ENCODE data around the gene MET.

MET gene

GRCh38 chr7:116665332-116665996 is 6.5 kb upstream of the MET start:
- DNase-seq (ENCODE audit: low spot score), result no peak

- DNase-seq (ENCODE audit: low spot score), result no peak
Observed at GRCh38 chr7:116669769-116670168, 2.2 kb upstream of the MET start.

- no peak for DNase-seq (ENCODE audit: low spot score)
Observed at GRCh38 chr7:116670409-116671015, 1.5 kb upstream of the MET start.

GRCh38 chr7:116671111-116671510 is 885 bp upstream of the MET start:
- no peak for DNase-seq (ENCODE audit: low spot score)

- no peak for DNase-seq (ENCODE audit: low spot score)
Observed at GRCh38 chr7:116672596-116673456, 830 bp downstream of the MET start.

- no peak for DNase-seq (ENCODE audit: low spot score)
Observed at GRCh38 chr7:116673457-116673865, 1.5 kb downstream of the MET start.

- DNase-seq (ENCODE audit: low spot score), result no peak
Observed at GRCh38 chr7:116674508-116675173, 2.6 kb downstream of the MET start.

- DNase-seq (ENCODE audit: low spot score), result no peak
Observed at GRCh38 chr7:116675812-116676355, 3.9 kb downstream of the MET start.

- DNase-seq (ENCODE audit: low spot score), result no peak
Observed at GRCh38 chr7:116678780-116679179, 6.8 kb downstream of the MET start.

GRCh38 chr7:116679500-116679899 is 7.5 kb downstream of the MET start:
- DNase-seq (ENCODE audit: low spot score), result no peak

GRCh38 chr7:116683786-116684185 is 11.8 kb downstream of the MET start:
- DNase-seq (ENCODE audit: low spot score), result no peak

GRCh38 chr7:116686033-116686432 is 14.0 kb downstream of the MET start:
- DNase-seq (ENCODE audit: low spot score), result no peak

GRCh38 chr7:116686812-116687419 is 14.9 kb downstream of the MET start:
- DNase-seq (ENCODE audit: low spot score), result no peak

- DNase-seq (ENCODE audit: low spot score), result no peak
Observed at GRCh38 chr7:116687801-116688201, 15.8 kb downstream of the MET start.

GRCh38 chr7:116689790-116690259 is 17.8 kb downstream of the MET start:
- DNase-seq (ENCODE audit: low spot score), result no peak

GRCh38 chr7:116691664-116692063 is 19.7 kb downstream of the MET start:
- DNase-seq (ENCODE audit: low spot score), result no peak

GRCh38 chr7:116692401-116693308 is 20.7 kb downstream of the MET start:
- DNase-seq (ENCODE audit: low spot score), result no peak

GRCh38 chr7:116696707-116697106 is 24.7 kb downstream of the MET start:
- DNase-seq (ENCODE audit: low spot score), result no peak

GRCh38 chr7:116697152-116697551 is 25.2 kb downstream of the MET start:
- no peak for DNase-seq (ENCODE audit: low spot score)

GRCh38 chr7:116697761-116698160 is 25.8 kb downstream of the MET start:
- DNase-seq (ENCODE audit: low spot score), result no peak

- no peak for DNase-seq (ENCODE audit: low spot score)
Observed at GRCh38 chr7:116698396-116698795, 26.4 kb downstream of the MET start.

All from hematopoietic multipotent progenitor cell treated with erythropoietin and hydrocortisone succinate and interleukin-3 and kit ligand, for 17 days (in vitro differentiated cells).